K562 (cell line): Measurements from ENCODE around the gene DHX40. TPM values are rescaled to one million over a fixed set of nuclear protein-coding genes. Genes with fewer than 3 reads are reported as not detected.

ENCODE experiments used
- BMI1 ChIP-seq: fragments of 150-350 bp; IDR thresholded peaks from 2 replicates; pipeline ENCODE4 v1.6.1; 2014; ENCODE audit warnings: low read length
- COPS2 ChIP-seq: fragments of 450-650 bp; conservative IDR thresholded peaks from 2 replicates; pipeline ENCODE4 v1.6.1; 2016; ENCODE audit warnings: mild to moderate bottlenecking, moderate library complexity
- ETS1 ChIP-seq: conservative IDR thresholded peaks from 2 replicates; pipeline ENCODE4 v1.6.1; 2011; ENCODE audit warnings: low read depth, mild to moderate bottlenecking, low read length; ENCODE audit not compliant: control insufficient read depth
- HMBOX1 ChIP-seq: sonication (generic); IDR thresholded peaks from 2 replicates; pipeline ENCODE4 v1.6.1; 2016
- KLF1 ChIP-seq: fragments of 450-650 bp; IDR thresholded peaks from 2 replicates; pipeline ENCODE4 v1.6.1; 2016; ENCODE audit warnings: missing genetic modification characterization, missing compliant biosample characterization
- KLF10 ChIP-seq: fragments of 250-450 bp; sonication (Bioruptor Pico); IDR thresholded peaks from 2 replicates; pipeline ENCODE4 v1.6.1; 2021; ENCODE audit warnings: matching md5 sums
- NBN ChIP-seq: fragments of 450-650 bp; IDR thresholded peaks from 2 replicates; pipeline ENCODE4 v1.6.1; 2016; ENCODE audit warnings: low read depth, mild to moderate bottlenecking
- NR2F6 ChIP-seq: fragments of 450-650 bp; formaldehyde crosslinking; IDR thresholded peaks from 2 replicates; pipeline ENCODE4 v1.4.0; 2020; ENCODE audit warnings: mild to moderate bottlenecking
- PHB2 ChIP-seq: fragments of 450-650 bp; IDR thresholded peaks from 2 replicates; pipeline ENCODE4 v1.6.1; 2017; ENCODE audit warnings: low read depth
- PML ChIP-seq: IDR thresholded peaks from 2 replicates; pipeline ENCODE4 v1.6.1; 2012; ENCODE audit warnings: low read length, inconsistent platforms
- POLR2B ChIP-seq: fragments of 450-650 bp; IDR thresholded peaks from 2 replicates; pipeline ENCODE4 v1.6.1; 2018; ENCODE audit warnings: low read depth; ENCODE audit not compliant: partially characterized antibody
- POU5F1 ChIP-seq: fragments of 150-350 bp; IDR thresholded peaks from 2 replicates; pipeline ENCODE4 v1.6.1; 2014; ENCODE audit warnings: borderline replicate concordance, low read length, low read depth, mild to moderate bottlenecking; ENCODE audit not compliant: partially characterized antibody
- SMARCE1 ChIP-seq: fragments of 450-650 bp; IDR thresholded peaks from 2 replicates; pipeline ENCODE4 v1.7.1; 2016; ENCODE audit warnings: mild to moderate bottlenecking
- STAT5B ChIP-seq: fragments of 250-450 bp; sonication (Bioruptor Pico); IDR thresholded peaks from 2 replicates; pipeline ENCODE4 v1.8.0; 2021; ENCODE audit warnings: mild to moderate bottlenecking, inconsistent platforms
- TARDBP ChIP-seq: fragments of 450-650 bp; IDR thresholded peaks from 2 replicates; pipeline ENCODE4 v1.6.1; 2016
- ZBTB9 ChIP-seq: fragments of 450-650 bp; formaldehyde crosslinking; IDR thresholded peaks from 2 replicates; pipeline ENCODE4 v1.4.0; 2020; ENCODE audit warnings: mild to moderate bottlenecking, moderate library complexity
- ZMIZ1 ChIP-seq, 2 experiments: fragments of 150-350 bp in 1 of 2; IDR thresholded peaks; 2 replicates each; pipeline ENCODE4 v1.6.1; 2012 to 2016; ENCODE audit warnings: low read depth in 2 of 2, low read length in 2 of 2, mild to moderate bottlenecking in 1 of 2, moderate library complexity in 1 of 2
- ZNF717 ChIP-seq: fragments of 250-450 bp; sonication (Bioruptor Pico); IDR thresholded peaks from 2 replicates; pipeline ENCODE4 v1.5.0; 2021
- ZNF780A ChIP-seq: fragments of 250-450 bp; sonication (Bioruptor Pico); IDR thresholded peaks from 2 replicates; pipeline ENCODE4 v1.5.0; 2021; ENCODE audit warnings: mild to moderate bottlenecking
- polyA plus RNA-seq, 8 experiments: library from polyadenylated mRNA; depleted of rRNA in 4 of 8; stranded (reverse) in 5 of 8; unstranded in 3 of 8; fragments of >200 nt; fragmentation: Nextera tagmentation in 2 of 8; fragmentation: Illumina TruSeq in 1 of 8; extraction: Ambion mirVana in 2 of 8; extraction: Trizol in 1 of 8; gene quantifications; 2 replicates each; pipeline versions ENCODE4 v1.2.1 to v1.2.3, GENCODE V29; 2011 to 2014; ENCODE audit warnings: inconsistent platforms in 1 of 8, missing spikeins in 1 of 8
- total RNA-seq, 7 experiments: library from RNA; depleted of rRNA in 6 of 7; stranded (reverse); fragments of >200 nt in 6 of 7; fragmentation: Illumina TruSeq in 2 of 7; extraction: Trizol in 2 of 7; gene quantifications; 2 replicates each; pipeline versions ENCODE4 v1.2.1 to v1.2.3, GENCODE V29; 2011 to 2021; ENCODE audit warnings: low replicate concordance in 1 of 7
- TF ChIP-seq, protein P1 (sequence below): fragments of 450-650 bp; formaldehyde crosslinking; conservative IDR thresholded peaks from 2 replicates; pipeline ENCODE4 v1.4.0; 2022; ENCODE audit warnings: mild to moderate bottlenecking, missing genetic modification characterization
- TF ChIP-seq, protein P2 (sequence below): sonication (generic); formaldehyde crosslinking; IDR thresholded peaks from 2 replicates; pipeline ENCODE4 v1.8.0; 2022; ENCODE audit warnings: mild to moderate bottlenecking, missing genetic modification reagents

DHX40 gene
- total and polyA plus RNA-seq, 9 of the 15 experiments (the other 6 are each of a cell fraction or from before 2014, with no cell fraction given), result 7.2 to 38.6 (median 18.7) TPM

- no peak for TF ChIP-seq ZBTB9 (CRISPR knock-in tag)
- TF ChIP-seq COPS2, result no peak
- TF ChIP-seq PHB2, result no peak
- TF ChIP-seq ZMIZ1 (IDR thresholded peaks at IDR 0.05; ENCODE audit: low read depth in 2 of 2, low read length in 2 of 2), result 0 out of 4 replicates have a peak, but pooled peaks of 1 of the 2 experiments have one; percentile 76
- TF ChIP-seq, protein P1, sequence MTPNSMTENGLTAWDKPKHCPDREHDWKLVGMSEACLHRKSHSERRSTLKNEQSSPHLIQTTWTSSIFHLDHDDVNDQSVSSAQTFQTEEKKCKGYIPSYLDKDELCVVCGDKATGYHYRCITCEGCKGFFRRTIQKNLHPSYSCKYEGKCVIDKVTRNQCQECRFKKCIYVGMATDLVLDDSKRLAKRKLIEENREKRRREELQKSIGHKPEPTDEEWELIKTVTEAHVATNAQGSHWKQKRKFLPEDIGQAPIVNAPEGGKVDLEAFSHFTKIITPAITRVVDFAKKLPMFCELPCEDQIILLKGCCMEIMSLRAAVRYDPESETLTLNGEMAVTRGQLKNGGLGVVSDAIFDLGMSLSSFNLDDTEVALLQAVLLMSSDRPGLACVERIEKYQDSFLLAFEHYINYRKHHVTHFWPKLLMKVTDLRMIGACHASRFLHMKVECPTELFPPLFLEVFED (CRISPR knock-in tag), result no peak
- TF ChIP-seq POLR2B, result peak; percentile 90
- TF ChIP-seq KLF1 (tag), result no peak
- no peak for TF ChIP-seq NBN
- no peak for TF ChIP-seq ETS1
- TF ChIP-seq POU5F1, result no peak
- TF ChIP-seq NR2F6, result no peak
- no peak for TF ChIP-seq ZNF780A (CRISPR knock-in tag)
- TF ChIP-seq KLF10 (CRISPR knock-in tag), result no peak
- no peak for TF ChIP-seq ZNF717 (CRISPR knock-in tag)
- TF ChIP-seq, protein P2, sequence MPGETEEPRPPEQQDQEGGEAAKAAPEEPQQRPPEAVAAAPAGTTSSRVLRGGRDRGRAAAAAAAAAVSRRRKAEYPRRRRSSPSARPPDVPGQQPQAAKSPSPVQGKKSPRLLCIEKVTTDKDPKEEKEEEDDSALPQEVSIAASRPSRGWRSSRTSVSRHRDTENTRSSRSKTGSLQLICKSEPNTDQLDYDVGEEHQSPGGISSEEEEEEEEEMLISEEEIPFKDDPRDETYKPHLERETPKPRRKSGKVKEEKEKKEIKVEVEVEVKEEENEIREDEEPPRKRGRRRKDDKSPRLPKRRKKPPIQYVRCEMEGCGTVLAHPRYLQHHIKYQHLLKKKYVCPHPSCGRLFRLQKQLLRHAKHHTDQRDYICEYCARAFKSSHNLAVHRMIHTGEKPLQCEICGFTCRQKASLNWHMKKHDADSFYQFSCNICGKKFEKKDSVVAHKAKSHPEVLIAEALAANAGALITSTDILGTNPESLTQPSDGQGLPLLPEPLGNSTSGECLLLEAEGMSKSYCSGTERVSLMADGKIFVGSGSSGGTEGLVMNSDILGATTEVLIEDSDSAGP (CRISPR knock-in tag), result no peak
- TF ChIP-seq BMI1, result no peak
- no peak for TF ChIP-seq TARDBP
- TF ChIP-seq STAT5B (CRISPR knock-in tag), result no peak
- no peak for TF ChIP-seq SMARCE1
- TF ChIP-seq HMBOX1, result 0 out of 2 replicates have a peak, but pooled peaks have one; percentile 13
- peak; percentile 76 for TF ChIP-seq PML
Observed at GRCh38 chr17:59619035-59619297, 53.6 kb downstream of the DHX40 start (continued).
